HepG2 (cell line): ENCODE data around the gene ZFP36. TPM values are rescaled to one million over a fixed set of nuclear protein-coding genes. Genes with fewer than 3 reads are reported as not detected.

Source experiments
- AGO1 ChIP-seq: fragments of 200-400 bp; formaldehyde crosslinking; IDR thresholded peaks from 2 replicates; pipeline ENCODE4 v1.6.1; 2017; ENCODE audit warnings: mild to moderate bottlenecking, low read depth, low read length, moderate library complexity; ENCODE audit not compliant: poor library complexity, severe bottlenecking
- GTF2F1 ChIP-seq: fragments of 150-350 bp; IDR thresholded peaks from 2 replicates; pipeline ENCODE4 v1.6.1; 2014; ENCODE audit warnings: low read length
- KMT2A ChIP-seq: sonication (generic); formaldehyde crosslinking; IDR thresholded peaks from 2 replicates; pipeline ENCODE4 v1.4.0; 2020; ENCODE audit warnings: missing genetic modification reagents
- RBM39 ChIP-seq: fragments of 200-400 bp; formaldehyde crosslinking; IDR thresholded peaks from one replicate; pipeline ENCODE4 v1.6.1; 2018; ENCODE audit warnings: antibody characterized with exemption, mild to moderate bottlenecking, low read depth, low read length; ENCODE audit not compliant: poor library complexity, severe bottlenecking
- TEAD2 ChIP-seq: sonication (generic); formaldehyde crosslinking; IDR thresholded peaks from 2 replicates; pipeline ENCODE4 v1.9.0; 2021; ENCODE audit warnings: missing genetic modification reagents
- TMF1 ChIP-seq: sonication (generic); formaldehyde crosslinking; IDR thresholded peaks from 2 replicates; pipeline ENCODE4 v1.8.1; 2022; ENCODE audit warnings: low read depth, missing genetic modification reagents
- ZNF124 ChIP-seq: sonication (generic); formaldehyde crosslinking; IDR thresholded peaks from 2 replicates; pipeline ENCODE4 v1.4.0; 2020; ENCODE audit warnings: missing genetic modification reagents
- ZNF431 ChIP-seq: sonication (generic); formaldehyde crosslinking; IDR thresholded peaks from 2 replicates; pipeline ENCODE4 v1.9.0; 2022; ENCODE audit warnings: missing genetic modification reagents, low read depth, mild to moderate bottlenecking, borderline replicate concordance
- ZNF451 ChIP-seq: sonication (generic); formaldehyde crosslinking; IDR thresholded peaks from 2 replicates; pipeline ENCODE4 v1.5.0; 2020; ENCODE audit warnings: mild to moderate bottlenecking, missing genetic modification reagents
- ZNF547 ChIP-seq: sonication (generic); formaldehyde crosslinking; IDR thresholded peaks from 2 replicates; pipeline ENCODE4 v1.5.1; 2020; ENCODE audit warnings: mild to moderate bottlenecking, missing genetic modification reagents
- polyA plus RNA-seq, 8 experiments: library from polyadenylated mRNA; depleted of rRNA in 3 of 8; stranded (reverse) in 7 of 8; unstranded in 1 of 8; fragments of >200 nt; fragmentation: Illumina TruSeq in 4 of 8; extraction: Trizol in 4 of 8; gene quantifications; 2 replicates each; pipeline versions ENCODE4 v1.2.1 to v1.2.3, GENCODE V29; 2011 to 2016; ENCODE audit warnings: low read depth in 4 of 8, missing spikeins in 1 of 8, mixed read lengths in 1 of 8; ENCODE audit not compliant: insufficient read depth in 1 of 8
- total RNA-seq, 5 experiments: library from RNA; depleted of rRNA; stranded (reverse); fragments of >200 nt; fragmentation: Illumina TruSeq; extraction: Trizol; gene quantifications; 2 replicates each; pipeline ENCODE4 v1.2.3, GENCODE V29; 2016; ENCODE audit warnings: low read depth in 1 of 5
- TF ChIP-seq, protein P1 (sequence below): sonication (generic); formaldehyde crosslinking; IDR thresholded peaks from 2 replicates; pipeline ENCODE4; 2020; ENCODE audit warnings: missing genetic modification reagents, mild to moderate bottlenecking, borderline replicate concordance
- TF ChIP-seq, protein P2 (sequence below): sonication (generic); formaldehyde crosslinking; IDR thresholded peaks from 2 replicates; pipeline ENCODE4 v1.4.0; 2020; ENCODE audit warnings: low read depth, missing genetic modification reagents
- TF ChIP-seq, protein P3 (sequence below): sonication (generic); formaldehyde crosslinking; IDR thresholded peaks from 2 replicates; pipeline ENCODE4 v1.4.0; 2020; ENCODE audit warnings: mild to moderate bottlenecking, missing genetic modification reagents

ZFP36 gene
- total and polyA plus RNA-seq, 2 of the 13 experiments (the other 11 are each of a cell fraction or from before 2014, with no cell fraction given): 1.4 to 1.7 TPM

DNA sequence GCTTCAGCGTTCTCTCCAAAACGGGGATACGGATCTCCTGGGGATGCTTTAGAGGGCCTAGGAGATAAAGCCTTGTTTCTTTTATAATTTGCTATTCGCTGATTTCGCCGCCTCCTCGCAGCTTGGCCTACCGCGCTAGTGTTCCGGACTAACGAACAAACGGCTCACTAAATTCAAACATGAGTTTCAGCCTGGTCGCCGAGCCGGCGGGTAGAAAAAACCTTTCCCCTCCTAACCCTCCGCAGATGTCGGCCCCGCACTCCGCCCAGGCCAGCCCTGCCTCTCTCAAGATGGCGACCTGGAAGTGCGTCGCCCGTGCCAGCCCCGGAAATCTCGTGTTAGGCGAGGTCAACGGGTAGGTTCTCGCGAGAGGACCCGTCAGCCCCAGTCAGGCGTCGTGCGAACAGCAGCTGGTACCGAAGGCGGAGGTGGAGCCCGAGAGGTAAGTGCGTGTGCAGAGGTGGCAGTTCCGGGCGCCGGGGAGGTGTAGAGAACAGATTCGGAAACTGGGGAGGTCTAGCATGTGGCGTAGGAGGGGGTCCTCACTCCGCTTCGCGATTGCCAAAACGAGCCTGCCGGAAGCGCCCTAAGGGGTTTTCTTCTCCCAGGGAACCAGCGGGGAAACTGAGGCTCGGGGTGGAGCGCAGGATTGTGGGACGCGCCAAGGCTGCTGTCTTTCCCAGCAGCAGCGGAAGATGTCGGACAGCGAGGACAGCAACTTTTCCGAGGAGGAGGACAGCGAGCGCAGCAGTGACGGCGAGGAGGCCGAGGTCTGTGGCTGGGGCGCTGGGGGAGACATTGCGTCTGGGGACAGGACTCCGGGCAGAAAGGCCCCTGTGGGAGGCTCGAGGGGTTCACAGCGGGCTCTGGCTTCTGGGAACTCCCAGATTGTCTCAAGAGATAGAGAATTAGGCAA, 38.8 kb downstream of the ZFP36 start, which contains the start of gene SUPT5H (continued):
- TF ChIP-seq, protein P1, sequence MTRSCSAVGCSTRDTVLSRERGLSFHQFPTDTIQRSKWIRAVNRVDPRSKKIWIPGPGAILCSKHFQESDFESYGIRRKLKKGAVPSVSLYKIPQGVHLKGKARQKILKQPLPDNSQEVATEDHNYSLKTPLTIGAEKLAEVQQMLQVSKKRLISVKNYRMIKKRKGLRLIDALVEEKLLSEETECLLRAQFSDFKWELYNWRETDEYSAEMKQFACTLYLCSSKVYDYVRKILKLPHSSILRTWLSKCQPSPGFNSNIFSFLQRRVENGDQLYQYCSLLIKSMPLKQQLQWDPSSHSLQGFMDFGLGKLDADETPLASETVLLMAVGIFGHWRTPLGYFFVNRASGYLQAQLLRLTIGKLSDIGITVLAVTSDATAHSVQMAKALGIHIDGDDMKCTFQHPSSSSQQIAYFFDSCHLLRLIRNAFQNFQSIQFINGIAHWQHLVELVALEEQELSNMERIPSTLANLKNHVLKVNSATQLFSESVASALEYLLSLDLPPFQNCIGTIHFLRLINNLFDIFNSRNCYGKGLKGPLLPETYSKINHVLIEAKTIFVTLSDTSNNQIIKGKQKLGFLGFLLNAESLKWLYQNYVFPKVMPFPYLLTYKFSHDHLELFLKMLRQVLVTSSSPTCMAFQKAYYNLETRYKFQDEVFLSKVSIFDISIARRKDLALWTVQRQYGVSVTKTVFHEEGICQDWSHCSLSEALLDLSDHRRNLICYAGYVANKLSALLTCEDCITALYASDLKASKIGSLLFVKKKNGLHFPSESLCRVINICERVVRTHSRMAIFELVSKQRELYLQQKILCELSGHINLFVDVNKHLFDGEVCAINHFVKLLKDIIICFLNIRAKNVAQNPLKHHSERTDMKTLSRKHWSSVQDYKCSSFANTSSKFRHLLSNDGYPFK (CRISPR knock-in tag): peak; percentile 100
- TF ChIP-seq ZNF124 (CRISPR knock-in tag) (no peak), TEAD2 (CRISPR knock-in tag) (no peak), GTF2F1 (no peak), ZNF547 (peak; percentile 95; the same call in 1 of the 2 replicates), ZNF451 (peak; percentile 93), KMT2A (CRISPR knock-in tag) (peak; percentile 93), RBM39 (peak; percentile 48), TMF1 (CRISPR knock-in tag) (no peak; the same call in 1 of the 2 replicates), AGO1 (no peak), ZNF431 (CRISPR knock-in tag) (no peak)
- TF ChIP-seq, protein P2, sequence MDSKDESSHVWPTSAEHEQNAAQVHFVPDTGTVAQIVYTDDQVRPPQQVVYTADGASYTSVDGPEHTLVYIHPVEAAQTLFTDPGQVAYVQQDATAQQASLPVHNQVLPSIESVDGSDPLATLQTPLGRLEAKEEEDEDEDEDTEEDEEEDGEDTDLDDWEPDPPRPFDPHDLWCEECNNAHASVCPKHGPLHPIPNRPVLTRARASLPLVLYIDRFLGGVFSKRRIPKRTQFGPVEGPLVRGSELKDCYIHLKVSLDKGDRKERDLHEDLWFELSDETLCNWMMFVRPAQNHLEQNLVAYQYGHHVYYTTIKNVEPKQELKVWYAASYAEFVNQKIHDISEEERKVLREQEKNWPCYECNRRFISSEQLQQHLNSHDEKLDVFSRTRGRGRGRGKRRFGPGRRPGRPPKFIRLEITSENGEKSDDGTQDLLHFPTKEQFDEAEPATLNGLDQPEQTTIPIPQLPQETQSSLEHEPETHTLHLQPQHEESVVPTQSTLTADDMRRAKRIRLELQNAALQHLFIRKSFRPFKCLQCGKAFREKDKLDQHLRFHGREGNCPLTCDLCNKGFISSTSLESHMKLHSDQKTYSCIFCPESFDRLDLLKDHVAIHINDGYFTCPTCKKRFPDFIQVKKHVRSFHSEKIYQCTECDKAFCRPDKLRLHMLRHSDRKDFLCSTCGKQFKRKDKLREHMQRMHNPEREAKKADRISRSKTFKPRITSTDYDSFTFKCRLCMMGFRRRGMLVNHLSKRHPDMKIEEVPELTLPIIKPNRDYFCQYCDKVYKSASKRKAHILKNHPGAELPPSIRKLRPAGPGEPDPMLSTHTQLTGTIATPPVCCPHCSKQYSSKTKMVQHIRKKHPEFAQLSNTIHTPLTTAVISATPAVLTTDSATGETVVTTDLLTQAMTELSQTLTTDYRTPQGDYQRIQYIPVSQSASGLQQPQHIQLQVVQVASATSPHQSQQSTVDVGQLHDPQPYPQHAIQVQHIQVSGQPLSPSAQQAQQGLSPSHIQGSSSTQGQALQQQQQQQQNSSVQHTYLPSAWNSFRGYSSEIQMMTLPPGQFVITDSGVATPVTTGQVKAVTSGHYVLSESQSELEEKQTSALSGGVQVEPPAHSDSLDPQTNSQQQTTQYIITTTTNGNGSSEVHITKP (CRISPR knock-in tag): peak; percentile 60; the same call in 1 of the 2 replicates
- TF ChIP-seq, protein P3, sequence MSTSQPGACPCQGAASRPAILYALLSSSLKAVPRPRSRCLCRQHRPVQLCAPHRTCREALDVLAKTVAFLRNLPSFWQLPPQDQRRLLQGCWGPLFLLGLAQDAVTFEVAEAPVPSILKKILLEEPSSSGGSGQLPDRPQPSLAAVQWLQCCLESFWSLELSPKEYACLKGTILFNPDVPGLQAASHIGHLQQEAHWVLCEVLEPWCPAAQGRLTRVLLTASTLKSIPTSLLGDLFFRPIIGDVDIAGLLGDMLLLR (CRISPR knock-in tag): peak; percentile 79; the same call in 1 of the 2 replicates
